BE2C (cell line): ENCODE data around the gene MYOCD.

Experiments used
- DNase-seq: peaks from one replicate; pipeline ENCODE4 v3.0.0-alpha.2; 2020
- H3K27me3 ChIP-seq: fragments of 250-450 bp; sonication (Bioruptor Pico); 2 replicates; pipeline ENCODE4 v1.5.1; 2020; ENCODE audit warnings: mild to moderate bottlenecking
- H3K36me3 ChIP-seq: fragments of 250-450 bp; sonication (Bioruptor Pico); 2 replicates; pipeline ENCODE4 v1.5.1; 2020; ENCODE audit warnings: mild to moderate bottlenecking
- H3K4me1 ChIP-seq: fragments of 250-450 bp; sonication (Bioruptor Pico); 2 replicates; pipeline ENCODE4 v1.5.1; 2020
- H3K4me3 ChIP-seq: 2 replicates; pipeline ENCODE4 v1.5.1; 2011; ENCODE audit warnings: low read depth, low read length
- H3K9me3 ChIP-seq: fragments of 250-450 bp; sonication (Bioruptor Pico); 2 replicates; pipeline ENCODE4 v1.5.1; 2020
- CTCF ChIP-seq: IDR thresholded peaks from 2 replicates; pipeline ENCODE4 v1.5.1; 2012; ENCODE audit warnings: mild to moderate bottlenecking, low read depth, low read length

The MYOCD gene

GRCh38 chr17:12622726-12623125 is 43.0 kb upstream of the MYOCD start:
- Histone ChIP-seq H3K4me3 (no peak overlapping the region), H3K27me3 (no peaks in the 10 kb centered on the region), H3K4me1 (no peaks in the 10 kb centered on the region), H3K9me3 (no peaks in the 10 kb centered on the region), H3K36me3 (no peaks in the 10 kb centered on the region)
- no peak for DNase-seq
- no peak for TF ChIP-seq CTCF

GRCh38 chr17:12623220-12623848 is 42.4 kb upstream of the MYOCD start:
- Histone ChIP-seq H3K9me3 (no peaks in the 10 kb centered on the region), H3K36me3 (no peaks in the 10 kb centered on the region), H3K4me1 (no peaks in the 10 kb centered on the region), H3K4me3 (no peak overlapping the region), H3K27me3 (no peaks in the 10 kb centered on the region)
- DNase-seq, result no peak
- no peak for TF ChIP-seq CTCF

GRCh38 chr17:12624211-12624610 is 41.5 kb upstream of the MYOCD start:
- no peak overlapping the region for H3K4me3 ChIP-seq
- H3K9me3 ChIP-seq, result no peaks in the 10 kb centered on the region
- H3K4me1 ChIP-seq, result no peaks in the 10 kb centered on the region

GRCh38 chr17:12625092-12625491 is 40.6 kb upstream of the MYOCD start:
- H3K36me3 ChIP-seq, result no peaks in the 10 kb centered on the region
- no peaks in the 10 kb centered on the region for H3K27me3 ChIP-seq
- H3K9me3 ChIP-seq, result no peaks in the 10 kb centered on the region
- no peaks in the 10 kb centered on the region for H3K4me1 ChIP-seq
- no peak overlapping the region for H3K4me3 ChIP-seq
- DNase-seq, result no peak
- no peak for TF ChIP-seq CTCF

More at GRCh38 chr17:12624211-12624610, 41.5 kb upstream of the MYOCD start:
- Histone ChIP-seq H3K36me3 (no peaks in the 10 kb centered on the region), H3K27me3 (no peaks in the 10 kb centered on the region)
- no peak for TF ChIP-seq CTCF
- DNase-seq, result no peak

- no peaks in the 10 kb centered on the region for H3K9me3 ChIP-seq
- no peaks in the 10 kb centered on the region for H3K4me1 ChIP-seq
- DNase-seq, result no peak
- H3K27me3 ChIP-seq, result no peaks in the 10 kb centered on the region
- H3K36me3 ChIP-seq, result no peaks in the 10 kb centered on the region
- no peak for TF ChIP-seq CTCF
- no peak overlapping the region for H3K4me3 ChIP-seq
Measured at GRCh38 chr17:12627177-12627629, 38.5 kb upstream of the MYOCD start.

- DNase-seq, result no peak
- Histone ChIP-seq H3K9me3 (no peaks in the 10 kb centered on the region), H3K4me3 (no peak overlapping the region), H3K4me1 (no peaks in the 10 kb centered on the region), H3K27me3 (no peaks in the 10 kb centered on the region), H3K36me3 (no peaks in the 10 kb centered on the region)
- TF ChIP-seq CTCF, result no peak
Measured at GRCh38 chr17:12627781-12628451, 37.8 kb upstream of the MYOCD start.
